Fibroblast of villous mesenchyme (primary cell): ENCODE results near the gene KRT12. TPM values are rescaled to one million over a fixed set of nuclear protein-coding genes. Genes with fewer than 3 reads are reported as not detected.

ENCODE experiments used
- DNase-seq: peaks from one replicate; pipeline ENCODE4 v3.0.0-alpha.2; 2010; ENCODE audit warnings: low read depth
- H3K4me3 ChIP-seq: 2 replicates; pipeline ENCODE4 v1.5.1; 2011; ENCODE audit warnings: low read depth, mild to moderate bottlenecking, low read length
- total RNA-seq: library from RNA; depleted of rRNA; stranded (reverse); fragments of >200 nt; gene quantifications from 2 replicates; pipeline ENCODE4 v1.2.3, GENCODE V29; 2012
- TF ChIP-seq, protein P1 (sequence below): IDR thresholded peaks from 2 replicates; pipeline ENCODE4 v1.5.1; 2012; ENCODE audit warnings: low read depth, mild to moderate bottlenecking, low read length; ENCODE audit not compliant: insufficient read depth

The KRT12 gene
- total RNA-seq, 1 donor, result not detected

DNA sequence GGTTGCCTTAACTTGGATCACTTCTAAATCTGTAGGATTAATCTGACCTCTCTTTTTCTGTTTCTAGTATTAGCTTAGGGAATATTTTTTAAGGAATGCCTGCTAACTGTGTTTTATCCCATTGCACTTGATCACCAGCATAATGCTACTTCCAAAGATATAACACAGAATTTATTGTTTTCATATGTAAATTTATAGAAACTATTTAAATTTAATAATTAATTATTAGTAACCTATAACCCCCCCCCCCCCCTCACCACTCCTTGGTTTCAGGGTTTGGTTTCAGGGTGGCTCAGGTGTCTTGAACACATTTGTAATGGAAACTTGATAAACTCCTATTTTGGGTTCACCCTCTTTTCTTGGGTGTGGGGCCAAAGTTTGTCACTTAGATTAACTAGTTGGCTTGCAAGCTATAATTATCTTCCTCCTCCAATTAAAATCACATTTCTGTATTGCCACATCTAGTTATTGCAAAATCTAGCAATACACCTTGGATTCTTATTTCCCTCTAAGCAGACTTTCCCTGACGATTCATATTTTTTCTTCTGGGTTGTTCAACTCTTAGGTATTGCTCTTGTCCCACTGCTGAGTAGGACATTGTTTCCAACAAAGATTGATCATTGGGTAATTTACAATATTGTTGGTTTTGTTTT, 18.3 kb downstream of the KRT12 start:
- H3K4me3 ChIP-seq, result no peak overlapping the region
- TF ChIP-seq, protein P1, sequence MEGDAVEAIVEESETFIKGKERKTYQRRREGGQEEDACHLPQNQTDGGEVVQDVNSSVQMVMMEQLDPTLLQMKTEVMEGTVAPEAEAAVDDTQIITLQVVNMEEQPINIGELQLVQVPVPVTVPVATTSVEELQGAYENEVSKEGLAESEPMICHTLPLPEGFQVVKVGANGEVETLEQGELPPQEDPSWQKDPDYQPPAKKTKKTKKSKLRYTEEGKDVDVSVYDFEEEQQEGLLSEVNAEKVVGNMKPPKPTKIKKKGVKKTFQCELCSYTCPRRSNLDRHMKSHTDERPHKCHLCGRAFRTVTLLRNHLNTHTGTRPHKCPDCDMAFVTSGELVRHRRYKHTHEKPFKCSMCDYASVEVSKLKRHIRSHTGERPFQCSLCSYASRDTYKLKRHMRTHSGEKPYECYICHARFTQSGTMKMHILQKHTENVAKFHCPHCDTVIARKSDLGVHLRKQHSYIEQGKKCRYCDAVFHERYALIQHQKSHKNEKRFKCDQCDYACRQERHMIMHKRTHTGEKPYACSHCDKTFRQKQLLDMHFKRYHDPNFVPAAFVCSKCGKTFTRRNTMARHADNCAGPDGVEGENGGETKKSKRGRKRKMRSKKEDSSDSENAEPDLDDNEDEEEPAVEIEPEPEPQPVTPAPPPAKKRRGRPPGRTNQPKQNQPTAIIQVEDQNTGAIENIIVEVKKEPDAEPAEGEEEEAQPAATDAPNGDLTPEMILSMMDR, result no peak
- no peak for DNase-seq

DNA sequence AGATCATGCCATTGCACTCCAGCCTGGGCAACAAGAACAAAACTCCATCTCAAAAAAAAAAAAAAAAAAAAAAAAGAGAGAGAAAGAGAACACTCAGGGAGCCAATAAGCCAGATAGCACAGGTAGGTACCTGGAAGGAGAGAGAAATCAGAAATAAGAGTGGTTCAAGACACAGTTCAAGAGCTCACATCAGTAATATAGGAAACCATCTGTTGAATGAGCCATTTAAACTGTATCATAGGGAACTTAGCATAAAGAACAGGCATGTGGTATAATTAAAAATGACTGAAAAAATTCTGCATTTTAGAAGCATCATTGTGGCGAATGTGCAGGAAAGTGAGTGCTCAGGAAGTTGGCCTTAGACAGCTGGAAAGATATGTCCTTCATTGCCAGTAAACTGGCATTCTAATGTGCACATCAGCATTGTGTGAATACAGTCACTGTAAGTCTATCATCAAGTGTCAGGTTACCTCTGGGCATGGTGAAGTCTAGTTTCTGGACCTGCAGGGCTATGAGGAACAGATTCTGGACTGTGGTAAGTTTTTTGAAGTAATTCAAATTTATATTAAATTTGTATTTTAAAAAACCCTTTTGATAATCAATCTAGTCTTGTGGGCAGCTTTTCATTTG, 20.4 kb downstream of the KRT12 start:
- TF ChIP-seq, protein P1, result no peak
- DNase-seq, result no peak
- H3K4me3 ChIP-seq, result no peak overlapping the region

DNA sequence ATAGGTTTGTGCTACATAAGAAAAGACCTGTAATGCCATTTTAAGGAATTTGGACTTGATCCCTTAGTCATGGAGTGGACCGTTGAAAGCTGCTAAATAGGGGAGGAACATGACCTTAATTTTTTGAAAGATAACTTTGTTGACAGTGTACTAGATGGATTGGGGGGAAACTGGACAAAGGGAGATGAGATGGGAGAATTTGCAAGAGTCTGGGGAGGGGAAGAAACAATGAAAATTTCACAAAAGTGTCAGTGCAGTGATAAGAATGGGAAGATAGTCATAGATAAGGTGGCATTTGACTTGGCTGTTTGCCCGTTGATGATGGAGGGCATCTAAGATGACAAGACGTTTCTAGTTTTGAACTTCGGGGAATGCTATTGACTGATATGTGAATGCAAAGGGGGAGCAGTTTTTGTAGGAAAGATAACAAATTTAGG, 22.3 kb downstream of the KRT12 start:
- no peak overlapping the region for H3K4me3 ChIP-seq
- no peak for DNase-seq
- TF ChIP-seq, protein P1, result no peak

DNA sequence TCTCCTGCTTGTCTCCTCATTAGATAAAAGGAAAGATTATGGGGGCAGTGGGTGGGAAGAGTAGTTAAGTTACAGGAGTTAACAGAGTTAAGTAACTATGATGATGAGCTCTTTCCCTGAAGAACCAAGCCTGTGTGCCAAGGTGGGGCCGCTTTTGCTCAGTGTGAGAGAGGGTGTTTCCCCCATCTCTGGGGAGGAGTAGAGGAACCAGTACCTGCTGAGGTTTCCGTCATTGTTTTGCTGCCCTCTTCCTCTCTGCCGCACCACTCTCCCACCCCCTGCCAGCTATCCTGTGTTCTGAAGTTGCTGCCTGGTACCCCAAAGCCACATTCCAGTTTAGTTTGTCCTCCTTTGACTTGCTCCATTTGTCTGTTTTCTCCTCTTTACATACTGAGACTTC, 23.8 kb downstream of the KRT12 start:
- TF ChIP-seq, protein P1, result no peak
- no peak for DNase-seq
- H3K4me3 ChIP-seq, result no peak overlapping the region

DNA sequence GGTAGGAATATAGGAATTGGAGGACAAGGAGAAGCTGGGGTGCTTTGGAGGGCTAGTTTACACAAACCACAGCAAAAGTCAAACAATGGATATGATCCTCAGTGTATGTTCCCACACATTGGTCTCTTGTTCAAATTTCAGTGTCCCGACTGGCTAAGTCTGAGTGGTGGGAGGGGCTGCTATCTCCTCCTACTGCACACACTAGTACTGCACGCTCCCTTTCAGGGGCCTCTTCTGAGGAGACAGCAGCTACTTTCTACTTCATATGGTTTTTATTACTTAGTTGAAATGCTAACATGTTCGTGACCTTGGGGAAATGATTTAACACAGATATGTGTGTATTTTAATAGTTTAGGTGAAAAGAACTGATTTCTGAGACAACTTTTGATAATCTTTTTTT, 25.8 kb downstream of the KRT12 start:
- no peak overlapping the region for H3K4me3 ChIP-seq
- DNase-seq, result peak; percentile 44
- TF ChIP-seq, protein P1, result no peak

DNA sequence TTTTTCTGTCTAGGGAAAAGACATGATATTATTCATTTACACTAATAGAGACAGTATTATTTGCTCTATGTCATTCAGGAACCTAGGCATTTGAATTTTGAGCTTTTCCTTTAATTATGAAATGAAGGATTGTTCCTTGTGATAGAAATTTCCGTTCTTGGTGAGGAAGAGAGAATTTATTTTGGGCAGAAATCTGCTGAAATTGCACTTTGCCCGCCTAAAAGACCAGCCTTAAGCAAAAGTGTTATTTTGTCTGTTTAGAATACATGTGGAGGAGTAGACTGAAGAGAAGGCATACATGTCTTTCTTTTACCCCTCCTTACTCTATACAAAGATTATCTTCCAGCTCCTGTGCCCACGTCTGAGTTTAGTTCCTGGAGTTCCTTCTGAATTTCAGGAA, 27.8 kb downstream of the KRT12 start:
- no peak for DNase-seq
- no peak overlapping the region for H3K4me3 ChIP-seq
- TF ChIP-seq, protein P1, result no peak

DNA sequence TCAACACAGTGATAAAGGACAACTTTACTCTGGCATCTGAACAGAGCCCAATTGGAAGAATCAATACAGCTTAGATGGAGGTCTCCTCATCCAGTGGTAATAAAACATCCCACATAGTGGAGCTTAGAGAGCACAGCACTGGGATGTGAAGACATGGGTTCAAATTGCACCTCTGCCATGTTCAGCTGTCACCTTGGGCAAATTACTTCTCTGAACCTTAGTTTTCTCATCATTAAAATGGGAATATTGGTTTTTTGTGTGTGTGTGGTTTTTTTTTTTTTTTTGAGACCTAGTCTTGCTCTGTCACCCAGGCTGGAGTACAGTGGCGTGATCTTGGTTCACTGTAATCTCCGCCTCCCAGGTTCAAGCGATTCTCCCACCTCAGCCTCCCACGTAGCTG, 31.0 kb downstream of the KRT12 start:
- no peak overlapping the region for H3K4me3 ChIP-seq
- TF ChIP-seq, protein P1, result no peak
- no peak for DNase-seq
